ENCODE measurements around the gene STX11.

DNA sequence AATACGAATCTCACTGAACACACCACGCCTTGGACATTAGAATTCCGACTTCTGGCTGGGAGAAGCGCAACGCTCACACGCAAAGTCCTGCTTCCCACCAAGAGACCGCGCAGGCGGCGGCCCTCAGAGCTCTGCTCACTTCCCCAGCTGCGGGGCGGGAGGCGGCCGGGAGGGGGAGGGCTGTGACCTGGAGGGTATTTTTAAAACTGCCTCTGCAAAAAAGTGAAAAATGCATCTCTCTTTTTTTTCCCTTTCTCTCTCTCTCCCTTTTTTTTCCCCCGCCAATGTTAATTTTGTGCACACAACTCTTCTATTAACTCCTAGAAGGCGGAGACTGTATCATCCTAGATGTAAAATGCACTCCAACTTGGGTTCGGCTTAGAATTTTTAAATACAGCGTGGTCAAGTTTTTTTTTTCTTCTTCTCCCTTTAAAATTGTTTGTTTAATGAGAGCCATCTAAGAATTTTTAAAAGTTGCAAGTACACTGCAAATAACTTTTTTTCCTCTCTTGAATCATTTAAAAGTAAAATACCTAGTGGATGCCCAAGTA lies 66.4 kb downstream of the STX11 start:
- TF ChIP-seq, protein P1, sequence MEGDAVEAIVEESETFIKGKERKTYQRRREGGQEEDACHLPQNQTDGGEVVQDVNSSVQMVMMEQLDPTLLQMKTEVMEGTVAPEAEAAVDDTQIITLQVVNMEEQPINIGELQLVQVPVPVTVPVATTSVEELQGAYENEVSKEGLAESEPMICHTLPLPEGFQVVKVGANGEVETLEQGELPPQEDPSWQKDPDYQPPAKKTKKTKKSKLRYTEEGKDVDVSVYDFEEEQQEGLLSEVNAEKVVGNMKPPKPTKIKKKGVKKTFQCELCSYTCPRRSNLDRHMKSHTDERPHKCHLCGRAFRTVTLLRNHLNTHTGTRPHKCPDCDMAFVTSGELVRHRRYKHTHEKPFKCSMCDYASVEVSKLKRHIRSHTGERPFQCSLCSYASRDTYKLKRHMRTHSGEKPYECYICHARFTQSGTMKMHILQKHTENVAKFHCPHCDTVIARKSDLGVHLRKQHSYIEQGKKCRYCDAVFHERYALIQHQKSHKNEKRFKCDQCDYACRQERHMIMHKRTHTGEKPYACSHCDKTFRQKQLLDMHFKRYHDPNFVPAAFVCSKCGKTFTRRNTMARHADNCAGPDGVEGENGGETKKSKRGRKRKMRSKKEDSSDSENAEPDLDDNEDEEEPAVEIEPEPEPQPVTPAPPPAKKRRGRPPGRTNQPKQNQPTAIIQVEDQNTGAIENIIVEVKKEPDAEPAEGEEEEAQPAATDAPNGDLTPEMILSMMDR (IDR thresholded peaks at IDR 0.05; ENCODE audit: insufficient read depth, low read length): no peak
- TF ChIP-seq POLR2AphosphoS5 (IDR thresholded peaks at IDR 0.05; ENCODE audit: low read depth): no peak
- TF ChIP-seq, protein P2, sequence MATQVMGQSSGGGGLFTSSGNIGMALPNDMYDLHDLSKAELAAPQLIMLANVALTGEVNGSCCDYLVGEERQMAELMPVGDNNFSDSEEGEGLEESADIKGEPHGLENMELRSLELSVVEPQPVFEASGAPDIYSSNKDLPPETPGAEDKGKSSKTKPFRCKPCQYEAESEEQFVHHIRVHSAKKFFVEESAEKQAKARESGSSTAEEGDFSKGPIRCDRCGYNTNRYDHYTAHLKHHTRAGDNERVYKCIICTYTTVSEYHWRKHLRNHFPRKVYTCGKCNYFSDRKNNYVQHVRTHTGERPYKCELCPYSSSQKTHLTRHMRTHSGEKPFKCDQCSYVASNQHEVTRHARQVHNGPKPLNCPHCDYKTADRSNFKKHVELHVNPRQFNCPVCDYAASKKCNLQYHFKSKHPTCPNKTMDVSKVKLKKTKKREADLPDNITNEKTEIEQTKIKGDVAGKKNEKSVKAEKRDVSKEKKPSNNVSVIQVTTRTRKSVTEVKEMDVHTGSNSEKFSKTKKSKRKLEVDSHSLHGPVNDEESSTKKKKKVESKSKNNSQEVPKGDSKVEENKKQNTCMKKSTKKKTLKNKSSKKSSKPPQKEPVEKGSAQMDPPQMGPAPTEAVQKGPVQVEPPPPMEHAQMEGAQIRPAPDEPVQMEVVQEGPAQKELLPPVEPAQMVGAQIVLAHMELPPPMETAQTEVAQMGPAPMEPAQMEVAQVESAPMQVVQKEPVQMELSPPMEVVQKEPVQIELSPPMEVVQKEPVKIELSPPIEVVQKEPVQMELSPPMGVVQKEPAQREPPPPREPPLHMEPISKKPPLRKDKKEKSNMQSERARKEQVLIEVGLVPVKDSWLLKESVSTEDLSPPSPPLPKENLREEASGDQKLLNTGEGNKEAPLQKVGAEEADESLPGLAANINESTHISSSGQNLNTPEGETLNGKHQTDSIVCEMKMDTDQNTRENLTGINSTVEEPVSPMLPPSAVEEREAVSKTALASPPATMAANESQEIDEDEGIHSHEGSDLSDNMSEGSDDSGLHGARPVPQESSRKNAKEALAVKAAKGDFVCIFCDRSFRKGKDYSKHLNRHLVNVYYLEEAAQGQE (IDR thresholded peaks at IDR 0.05; ENCODE audit: insufficient replicate concordance, low read depth): no peak
- peak; percentile 57; the same call in 1 of the 2 replicates for TF ChIP-seq SPI1 (IDR thresholded peaks at IDR 0.05; ENCODE audit: borderline replicate concordance, low read depth)

All from HL-60 (cell line).